ENCODE data around the gene FBXO34. TPM values are rescaled to one million over a fixed set of nuclear protein-coding genes. Genes with fewer than 3 reads are reported as not detected.
A peak's percentile ranks its signal among the peaks of the same experiment; 100 is the strongest.

Gene FBXO34
- total RNA-seq, 1 experiment from 2014 or later, result 18.8 TPM

GRCh38 chr14:55303125-55303499 lies 31.9 kb downstream of the FBXO34 start:
- ATAC-seq, result no peak
- TSS peak; percentile 7 for BruUV-seq (replicated peaks)
- TF ChIP-seq POLR2AphosphoS5 (IDR thresholded peaks at IDR 0.05; ENCODE audit: low read depth, low read length) (no peak), SIN3A (IDR thresholded peaks at IDR 0.05; ENCODE audit: borderline replicate concordance, insufficient read depth, low read depth, low read length) (no peak), TCF7L2 (IDR thresholded peaks at IDR 0.05; ENCODE audit: low read depth, low read length) (no peak)
- TF ChIP-seq, protein P1, sequence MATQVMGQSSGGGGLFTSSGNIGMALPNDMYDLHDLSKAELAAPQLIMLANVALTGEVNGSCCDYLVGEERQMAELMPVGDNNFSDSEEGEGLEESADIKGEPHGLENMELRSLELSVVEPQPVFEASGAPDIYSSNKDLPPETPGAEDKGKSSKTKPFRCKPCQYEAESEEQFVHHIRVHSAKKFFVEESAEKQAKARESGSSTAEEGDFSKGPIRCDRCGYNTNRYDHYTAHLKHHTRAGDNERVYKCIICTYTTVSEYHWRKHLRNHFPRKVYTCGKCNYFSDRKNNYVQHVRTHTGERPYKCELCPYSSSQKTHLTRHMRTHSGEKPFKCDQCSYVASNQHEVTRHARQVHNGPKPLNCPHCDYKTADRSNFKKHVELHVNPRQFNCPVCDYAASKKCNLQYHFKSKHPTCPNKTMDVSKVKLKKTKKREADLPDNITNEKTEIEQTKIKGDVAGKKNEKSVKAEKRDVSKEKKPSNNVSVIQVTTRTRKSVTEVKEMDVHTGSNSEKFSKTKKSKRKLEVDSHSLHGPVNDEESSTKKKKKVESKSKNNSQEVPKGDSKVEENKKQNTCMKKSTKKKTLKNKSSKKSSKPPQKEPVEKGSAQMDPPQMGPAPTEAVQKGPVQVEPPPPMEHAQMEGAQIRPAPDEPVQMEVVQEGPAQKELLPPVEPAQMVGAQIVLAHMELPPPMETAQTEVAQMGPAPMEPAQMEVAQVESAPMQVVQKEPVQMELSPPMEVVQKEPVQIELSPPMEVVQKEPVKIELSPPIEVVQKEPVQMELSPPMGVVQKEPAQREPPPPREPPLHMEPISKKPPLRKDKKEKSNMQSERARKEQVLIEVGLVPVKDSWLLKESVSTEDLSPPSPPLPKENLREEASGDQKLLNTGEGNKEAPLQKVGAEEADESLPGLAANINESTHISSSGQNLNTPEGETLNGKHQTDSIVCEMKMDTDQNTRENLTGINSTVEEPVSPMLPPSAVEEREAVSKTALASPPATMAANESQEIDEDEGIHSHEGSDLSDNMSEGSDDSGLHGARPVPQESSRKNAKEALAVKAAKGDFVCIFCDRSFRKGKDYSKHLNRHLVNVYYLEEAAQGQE (IDR thresholded peaks at IDR 0.05; ENCODE audit: insufficient read depth in 1 of 2, low read depth in 2 of 2, low read length in 1 of 2), result no peak
- TF ChIP-seq, protein P2, sequence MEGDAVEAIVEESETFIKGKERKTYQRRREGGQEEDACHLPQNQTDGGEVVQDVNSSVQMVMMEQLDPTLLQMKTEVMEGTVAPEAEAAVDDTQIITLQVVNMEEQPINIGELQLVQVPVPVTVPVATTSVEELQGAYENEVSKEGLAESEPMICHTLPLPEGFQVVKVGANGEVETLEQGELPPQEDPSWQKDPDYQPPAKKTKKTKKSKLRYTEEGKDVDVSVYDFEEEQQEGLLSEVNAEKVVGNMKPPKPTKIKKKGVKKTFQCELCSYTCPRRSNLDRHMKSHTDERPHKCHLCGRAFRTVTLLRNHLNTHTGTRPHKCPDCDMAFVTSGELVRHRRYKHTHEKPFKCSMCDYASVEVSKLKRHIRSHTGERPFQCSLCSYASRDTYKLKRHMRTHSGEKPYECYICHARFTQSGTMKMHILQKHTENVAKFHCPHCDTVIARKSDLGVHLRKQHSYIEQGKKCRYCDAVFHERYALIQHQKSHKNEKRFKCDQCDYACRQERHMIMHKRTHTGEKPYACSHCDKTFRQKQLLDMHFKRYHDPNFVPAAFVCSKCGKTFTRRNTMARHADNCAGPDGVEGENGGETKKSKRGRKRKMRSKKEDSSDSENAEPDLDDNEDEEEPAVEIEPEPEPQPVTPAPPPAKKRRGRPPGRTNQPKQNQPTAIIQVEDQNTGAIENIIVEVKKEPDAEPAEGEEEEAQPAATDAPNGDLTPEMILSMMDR (IDR thresholded peaks at IDR 0.05), result no peak

GRCh38 chr14:55303691-55304145 lies 32.5 kb downstream of the FBXO34 start:
- Histone ChIP-seq H3K27ac (ENCODE audit: low read length) (no peak overlapping the region), H3K9me3 (ENCODE audit: control insufficient read depth, insufficient read depth, low read depth, low read length) (no peaks in the 10 kb centered on the region), H3K4me3 (ENCODE audit: low read depth in 2 of 2, low read length in 2 of 2) (no peak overlapping the region), H3K36me3 (ENCODE audit: control insufficient read depth, insufficient read depth, low read length) (no peaks in the 10 kb centered on the region), H3K27me3 (ENCODE audit: control insufficient read depth, insufficient read depth, low read length) (no peaks in the 10 kb centered on the region), H3K4me1 (ENCODE audit: control insufficient read depth, insufficient read depth, low read length) (peaks cover 19% of the 10 kb centered on the region)
- POLR2A ChIA-PET, result no interaction called here
- TF ChIP-seq SIN3A (IDR thresholded peaks at IDR 0.05; ENCODE audit: borderline replicate concordance, insufficient read depth, low read depth, low read length) (no peak), TCF7L2 (IDR thresholded peaks at IDR 0.05; ENCODE audit: low read depth, low read length) (no peak), POLR2AphosphoS5 (IDR thresholded peaks at IDR 0.05; ENCODE audit: low read depth, low read length) (no peak)
- TF ChIP-seq, protein P1 (IDR thresholded peaks at IDR 0.05; ENCODE audit: insufficient read depth in 1 of 2, low read depth in 2 of 2, low read length in 1 of 2), result no peak
- TF ChIP-seq, protein P2 (IDR thresholded peaks at IDR 0.05), result no peak
- intact Hi-C loops (cut with micrococcal nuclease; ENCODE audit: unreplicated experiment) (no loop called here), in situ Hi-C loops (cut with HindIII; ENCODE audit: low pct_unique_long_range_greater_than_20kb, low sequenced_read_pairs) (no loop called here)
- CTCF ChIA-PET, result no interaction called here
- ATAC-seq, result no peak
- DNase-seq (ENCODE audit: low read depth, low spot score), result no peak
- no TSS peak for BruUV-seq (replicated peaks)

More at GRCh38 chr14:55303125-55303499, 31.9 kb downstream of the FBXO34 start:
- in situ Hi-C loops (cut with HindIII; ENCODE audit: low pct_unique_long_range_greater_than_20kb, low sequenced_read_pairs), result no loop called here
- intact Hi-C loops (cut with micrococcal nuclease; ENCODE audit: unreplicated experiment), result no loop called here
- peaks cover 19% of the 10 kb centered on the region for H3K4me1 ChIP-seq (ENCODE audit: control insufficient read depth, insufficient read depth, low read length)
- no peak overlapping the region for H3K27ac ChIP-seq (ENCODE audit: low read length)
- POLR2A ChIA-PET, result no interaction called here
- CTCF ChIA-PET, result no interaction called here
- no peak overlapping the region for H3K4me3 ChIP-seq (ENCODE audit: low read depth in 2 of 2, low read length in 2 of 2)
- no peak for DNase-seq (ENCODE audit: low read depth, low spot score)
- H3K36me3 ChIP-seq (ENCODE audit: control insufficient read depth, insufficient read depth, low read length), result no peaks in the 10 kb centered on the region
- no peaks in the 10 kb centered on the region for H3K27me3 ChIP-seq (ENCODE audit: control insufficient read depth, insufficient read depth, low read length)
- no peaks in the 10 kb centered on the region for H3K9me3 ChIP-seq (ENCODE audit: control insufficient read depth, insufficient read depth, low read depth, low read length)

All from Panc1 (cell line).